Superior temporal gyrus (tissue), 1 donor: ENCODE data around the gene PPP2R3A.
A peak's percentile ranks its signal among the peaks of the same experiment; 100 is the strongest.

Experiments
- DNase-seq: peaks from one replicate; pipeline ENCODE4 v3.0.0-alpha.2; 2016; ENCODE audit errors: extremely low spot score

PPP2R3A gene

DNA sequence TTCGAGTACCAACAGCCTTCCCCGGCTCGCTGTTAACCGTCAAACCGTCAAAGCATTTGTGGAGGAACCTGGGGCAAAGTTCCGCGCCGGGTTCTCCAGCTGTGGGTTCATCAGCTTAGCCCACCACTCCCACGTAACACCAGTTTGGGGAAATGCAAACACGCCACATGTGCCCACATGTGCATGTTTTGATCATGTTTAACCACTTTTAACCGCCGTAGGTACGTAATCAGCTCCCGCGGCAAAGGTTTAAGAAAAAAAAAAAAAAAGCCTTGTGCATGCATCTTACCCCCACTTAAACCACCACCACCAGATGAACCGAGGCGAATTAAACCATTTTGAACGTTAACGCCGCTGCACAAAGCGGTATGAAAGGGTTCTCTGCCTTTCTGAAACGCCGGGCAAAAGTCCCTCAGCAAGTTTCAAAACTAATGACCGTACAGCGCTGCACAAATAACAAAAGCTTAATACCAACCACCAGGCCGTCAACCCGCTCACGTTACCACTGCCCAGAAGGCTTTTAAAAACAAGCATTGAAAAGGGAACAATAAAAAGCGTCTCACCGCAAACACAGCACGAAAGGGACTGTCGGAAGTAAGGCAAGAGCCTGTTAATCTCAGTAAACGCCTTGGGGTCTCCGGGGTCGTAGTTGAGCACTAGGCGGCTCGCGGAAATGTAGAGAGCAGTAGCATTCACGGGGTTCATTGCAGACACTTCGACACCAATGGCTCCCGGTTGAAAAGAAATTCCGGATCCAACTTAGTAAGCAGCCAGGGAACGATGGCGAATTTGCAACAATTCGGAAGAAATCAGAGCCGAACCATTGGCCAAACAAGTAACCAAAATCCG lies 229.1 kb downstream of the PPP2R3A start:
- peak; percentile 39 for DNase-seq

DNA sequence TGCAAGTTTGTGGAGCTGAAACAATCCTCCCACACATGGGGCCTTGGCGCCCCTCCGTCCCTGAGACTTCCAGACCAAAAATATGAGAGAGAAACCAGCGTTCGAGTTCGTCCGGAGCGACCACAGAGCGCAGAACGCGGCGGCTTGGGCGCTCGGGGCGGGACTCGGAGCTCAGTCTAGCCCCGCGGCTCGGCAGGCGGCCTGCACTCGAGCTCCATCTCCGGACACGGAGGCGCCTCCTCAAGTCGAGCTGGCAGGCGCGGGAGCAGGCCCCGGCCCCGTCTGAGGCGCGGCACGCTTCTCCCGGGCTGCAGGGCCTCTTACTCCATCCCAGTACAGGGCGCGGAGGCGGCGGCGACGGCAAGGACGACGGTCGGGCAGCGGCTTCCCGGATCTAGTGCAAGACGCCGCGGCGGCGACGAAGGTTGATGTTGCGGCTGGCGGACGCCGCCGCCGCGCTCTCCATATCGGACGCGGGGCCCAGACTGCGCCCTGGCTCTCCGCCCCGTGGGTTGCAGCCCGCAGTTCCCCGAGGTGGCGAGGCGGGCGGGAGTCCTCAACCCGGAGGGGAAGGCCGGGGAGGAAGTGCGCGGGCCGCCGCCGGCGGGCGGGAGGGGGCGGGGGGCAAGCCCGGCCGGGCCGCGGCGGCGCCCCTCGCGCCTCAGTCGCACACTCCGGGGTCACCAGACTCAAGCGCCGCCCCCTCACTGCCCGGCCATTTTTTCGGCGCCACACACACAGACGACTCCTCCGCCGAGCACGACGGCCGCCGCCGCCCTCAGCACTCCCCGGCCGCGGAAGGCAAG lies 229.9 kb downstream of the PPP2R3A start:
- peak; percentile 69 for DNase-seq

- DNase-seq = no peak
These were observed 230.5 kb downstream of the PPP2R3A start, which contains the start of gene MSL2 for GRCh38 chr3:136196064-136196400. TSS of gene MSL2 (minus strand) at chr3:136196335. CDS start at chr3:136195113, 1,222 bp downstream.

GRCh38 chr3:136196401-136197158 lies 231.1 kb downstream of the PPP2R3A start:
- peak; percentile 98 for DNase-seq

GRCh38 chr3:136197159-136197793 lies 231.7 kb downstream of the PPP2R3A start:
- DNase-seq = peak; percentile 67
